CD4-positive, alpha-beta T cell (primary cell): ENCODE measurements around the gene REG3A. TPM values are rescaled to one million over a fixed set of nuclear protein-coding genes. Genes with fewer than 3 reads are reported as not detected.

Experiments used
- ATAC-seq: fragments of 200-7000 bp; cut with Tn5 transposase; one replicate; pipeline ENCODE4 v1.10.0; 2022; ENCODE audit warnings: mild to moderate bottlenecking; ENCODE audit not compliant: poor library complexity
- CTCF ChIA-PET: fragments of 350-600 bp; sonication (Branson Sonifier 250); formaldehyde crosslinking; loops from one replicate; lab custom pipeline; 2021; ENCODE audit warnings: antibody characterized with exemption, inconsistent platforms; lab: Charles Lee
- POLR2A ChIA-PET: fragments of 350-600 bp; sonication (Branson Sonifier 250); formaldehyde crosslinking; loops from one replicate; lab custom pipeline; 2021; ENCODE audit warnings: antibody characterized with exemption, inconsistent platforms; lab: Charles Lee
- DNase-seq, 14 experiments: peaks; one replicate each; pipeline ENCODE4 v3.0.0-alpha.2; 2013 to 2020; ENCODE audit warnings: mixed read lengths in 2 of 14
- H3K27ac ChIP-seq, 2 donors: one replicate each; pipeline versions ENCODE4 v1.5.1 to v1.7.0; 2013; ENCODE audit warnings: low read length in 2 of 2, low read depth in 1 of 2, mild to moderate bottlenecking in 1 of 2
- H3K27me3 ChIP-seq, 2 experiments: 1 replicate in 1 of 2; 2 replicates in 1 of 2; pipeline versions ENCODE4 v1.6.1 to v1.7.0; 2013; ENCODE audit warnings: low read length in 2 of 2, control low read depth in 1 of 2, mild to moderate bottlenecking in 1 of 2, moderate library complexity in 1 of 2; ENCODE audit not compliant: insufficient read depth in 2 of 2, control insufficient read depth in 1 of 2
- H3K36me3 ChIP-seq: one replicate; pipeline ENCODE4 v1.6.1; 2013; ENCODE audit warnings: low read length, control low read depth; ENCODE audit not compliant: insufficient read depth
- H3K4me1 ChIP-seq: one replicate; pipeline ENCODE4 v1.6.1; 2013; ENCODE audit warnings: low read length, control low read depth; ENCODE audit not compliant: insufficient read depth
- H3K4me3 ChIP-seq: one replicate; pipeline ENCODE4 v1.5.1; 2013; ENCODE audit warnings: mild to moderate bottlenecking, low read length, moderate library complexity
- H3K9me3 ChIP-seq, 2 experiments: 1 replicate in 1 of 2; 2 replicates in 1 of 2; pipeline versions ENCODE4 v1.6.1 to v1.7.0; 2013; ENCODE audit warnings: low read length in 2 of 2, mild to moderate bottlenecking in 2 of 2, control low read depth in 1 of 2, moderate library complexity in 1 of 2; ENCODE audit not compliant: control insufficient read depth in 1 of 2, insufficient read depth in 1 of 2
- H3K27ac Mint-ChIP-seq: one replicate; pipeline ENCODE4 v1.8.0; 2020; ENCODE audit warnings: mixed read lengths
- H3K27me3 Mint-ChIP-seq: one replicate; pipeline ENCODE4 v1.8.0; 2021; ENCODE audit warnings: mixed read lengths
- H3K36me3 Mint-ChIP-seq: one replicate; pipeline ENCODE4 v1.8.0; 2021; ENCODE audit warnings: low read depth, mixed read lengths
- H3K4me1 Mint-ChIP-seq: one replicate; pipeline ENCODE4 v1.8.0; 2021; ENCODE audit warnings: low read depth, mixed read lengths
- H3K4me3 Mint-ChIP-seq: one replicate; pipeline ENCODE4 v1.8.0; 2020; ENCODE audit warnings: mild to moderate bottlenecking, mixed read lengths
- H3K9me3 Mint-ChIP-seq: one replicate; pipeline ENCODE4 v1.8.0; 2020; ENCODE audit warnings: mixed read lengths
- CTCF ChIP-seq: fragments of 200-600 bp; IDR thresholded peaks from one replicate; pipeline ENCODE4 v1.8.0; 2022; ENCODE audit warnings: antibody characterized with exemption, mild to moderate bottlenecking
- intact Hi-C, 2 experiments: fragments of 100-400 bp; cut with DNase I in 1 of 2; cut with micrococcal nuclease in 1 of 2; formaldehyde crosslinking; loops; one replicate each; pipeline versions ENCODE4 v1.15.1 to v1.9.0; 2023 to 2025; cut with DNase I, micrococcal nuclease
- polyA plus RNA-seq, 2 donors: library from polyadenylated mRNA; unstranded; fragments of 120-200 nt; gene quantifications; one replicate each; pipeline ENCODE4 v1.2.1, GENCODE V29; 2013
- total RNA-seq, 174 experiments: library from RNA in 2 of 174; stranded (reverse) in 2 of 174; gene quantifications; one replicate each; pipeline ENCODE4 v1.2.3 and lab custom pipeline; 2021 to 2026

REG3A gene
- total RNA-seq = not detected
- not detected for polyA plus RNA-seq (2013, experiment 1 of 2)
- polyA plus RNA-seq (2013, experiment 2 of 2) = not detected
- 0 to 0.06 (median 0) reads per million in 172 experiments for total RNA-seq (lab: John Stamatoyannopoulos, UW)

- POLR2A ChIA-PET = no interaction called here
- H3K4me1 Mint-ChIP-seq = no peaks in the 10 kb centered on the region
- Histone ChIP-seq H3K4me1 (no peaks in the 10 kb centered on the region), H3K27ac (no peak within 1 kb of the TSS), H3K4me3 (no peak within 1 kb of the TSS), H3K36me3 (no peaks in the 10 kb centered on the region), H3K27me3 (no peaks in the 10 kb centered on the region), H3K9me3 (peaks cover 0 to 20% of the 10 kb centered on the region in 2 experiments)
- intact Hi-C loops = no loop called here
- no peak within 1 kb of the TSS for H3K27ac Mint-ChIP-seq
- H3K9me3 Mint-ChIP-seq = peaks cover 10% of the 10 kb centered on the region
- DNase-seq (no peak), ATAC-seq (no peak)
- H3K4me3 Mint-ChIP-seq = no peak within 1 kb of the TSS
- CTCF ChIA-PET = no interaction called here
- no peaks in the 10 kb centered on the region for H3K36me3 Mint-ChIP-seq
- H3K27me3 Mint-ChIP-seq = no peaks in the 10 kb centered on the region
- no peak for TF ChIP-seq CTCF
These were observed at the start of gene REG3A for GRCh38 chr2:79159653-79160052. Gene REG3A (minus strand): TSS chr2:79159753. CDS start chr2:79159405, 348 bp downstream.

- DNase-seq (no peak), ATAC-seq (no peak)
- H3K4me1 ChIP-seq = no peaks in the 10 kb centered on the region
- no peak overlapping the region for H3K4me3 Mint-ChIP-seq
- intact Hi-C loops = no loop called here
- no peak for TF ChIP-seq CTCF
- H3K4me3 ChIP-seq = no peak overlapping the region
- no peak overlapping the region for H3K27ac ChIP-seq
- no peaks in the 10 kb centered on the region for H3K9me3 Mint-ChIP-seq
- no peaks in the 10 kb centered on the region for H3K36me3 ChIP-seq
- no peaks in the 10 kb centered on the region for H3K27me3 ChIP-seq
- H3K36me3 Mint-ChIP-seq = no peaks in the 10 kb centered on the region
- CTCF ChIA-PET = no interaction called here
- no peak overlapping the region for H3K27ac Mint-ChIP-seq
- POLR2A ChIA-PET = no interaction called here
- H3K4me1 Mint-ChIP-seq = no peaks in the 10 kb centered on the region
- no peaks in the 10 kb centered on the region for H3K27me3 Mint-ChIP-seq
- H3K9me3 ChIP-seq = peaks cover 0 to 4% of the 10 kb centered on the region in 2 experiments
These were observed 41.2 kb upstream of the REG3A start for GRCh38 chr2:79200762-79201161.

- Histone ChIP-seq H3K36me3 (no peaks in the 10 kb centered on the region), H3K27me3 (no peaks in the 10 kb centered on the region), H3K4me1 (no peaks in the 10 kb centered on the region), H3K27ac (no peak overlapping the region), H3K4me3 (no peak overlapping the region), H3K9me3 (no peaks in the 10 kb centered on the region)
- CTCF ChIA-PET = no interaction called here
- no peaks in the 10 kb centered on the region for H3K36me3 Mint-ChIP-seq
- peaks cover 5% of the 10 kb centered on the region for H3K9me3 Mint-ChIP-seq
- H3K4me1 Mint-ChIP-seq = no peaks in the 10 kb centered on the region
- no peak overlapping the region for H3K27ac Mint-ChIP-seq
- ATAC-seq (no peak), DNase-seq (no peak)
- TF ChIP-seq CTCF = no peak
- intact Hi-C loops = no loop called here
- POLR2A ChIA-PET = no interaction called here
- H3K27me3 Mint-ChIP-seq = no peaks in the 10 kb centered on the region
- H3K4me3 Mint-ChIP-seq = no peak overlapping the region
These were observed 32.3 kb upstream of the REG3A start for GRCh38 chr2:79191816-79192215.
